Neural progenitor cell (in vitro differentiated cells): ENCODE measurements around the gene TLR7.

Source experiments
- EZH2 ChIP-seq: fragments of 200-600 bp; sonication (generic); IDR thresholded peaks from 2 replicates; pipeline ENCODE4 v1.6.1; 2017; ENCODE audit warnings: antibody characterized with exemption, mild to moderate bottlenecking, moderate library complexity
- TF ChIP-seq, protein P1 (sequence below): fragments of 200-600 bp; sonication (generic); IDR thresholded peaks from 2 replicates; pipeline ENCODE4 v1.5.1; 2017; ENCODE audit warnings: antibody characterized with exemption, mild to moderate bottlenecking

GRCh38 chrX:12906046-12906761 is 39.3 kb downstream of the TLR7 start, which contains the start of gene TLR8:
- TF ChIP-seq, protein P1, sequence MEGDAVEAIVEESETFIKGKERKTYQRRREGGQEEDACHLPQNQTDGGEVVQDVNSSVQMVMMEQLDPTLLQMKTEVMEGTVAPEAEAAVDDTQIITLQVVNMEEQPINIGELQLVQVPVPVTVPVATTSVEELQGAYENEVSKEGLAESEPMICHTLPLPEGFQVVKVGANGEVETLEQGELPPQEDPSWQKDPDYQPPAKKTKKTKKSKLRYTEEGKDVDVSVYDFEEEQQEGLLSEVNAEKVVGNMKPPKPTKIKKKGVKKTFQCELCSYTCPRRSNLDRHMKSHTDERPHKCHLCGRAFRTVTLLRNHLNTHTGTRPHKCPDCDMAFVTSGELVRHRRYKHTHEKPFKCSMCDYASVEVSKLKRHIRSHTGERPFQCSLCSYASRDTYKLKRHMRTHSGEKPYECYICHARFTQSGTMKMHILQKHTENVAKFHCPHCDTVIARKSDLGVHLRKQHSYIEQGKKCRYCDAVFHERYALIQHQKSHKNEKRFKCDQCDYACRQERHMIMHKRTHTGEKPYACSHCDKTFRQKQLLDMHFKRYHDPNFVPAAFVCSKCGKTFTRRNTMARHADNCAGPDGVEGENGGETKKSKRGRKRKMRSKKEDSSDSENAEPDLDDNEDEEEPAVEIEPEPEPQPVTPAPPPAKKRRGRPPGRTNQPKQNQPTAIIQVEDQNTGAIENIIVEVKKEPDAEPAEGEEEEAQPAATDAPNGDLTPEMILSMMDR: no peak
- no peak for TF ChIP-seq EZH2
